H9 (cell line): ENCODE results near the gene PPP1R1B. TPM values are rescaled to one million over a fixed set of nuclear protein-coding genes. Genes with fewer than 3 reads are reported as not detected.

ENCODE experiments used
- DNase-seq: peaks from one replicate; pipeline ENCODE4 v3.0.0-alpha.2; 2017
- H2AFZ ChIP-seq: one replicate; pipeline ENCODE4 v1.6.1; 2013; ENCODE audit warnings: mild to moderate bottlenecking, low read length, control low read depth, moderate library complexity
- H2AK5ac ChIP-seq: 2 replicates; pipeline ENCODE4 v1.6.1; 2013; ENCODE audit warnings: low read length, control low read depth, mixed read lengths; ENCODE audit not compliant: insufficient read length
- H2BK120ac ChIP-seq: one replicate; pipeline ENCODE4 v1.6.1; 2013; ENCODE audit warnings: low read depth, mild to moderate bottlenecking, low read length, control low read depth, inconsistent platforms; ENCODE audit not compliant: poor library complexity, severe bottlenecking
- H2BK12ac ChIP-seq: 2 replicates; pipeline ENCODE4 v1.6.1; 2013; ENCODE audit warnings: low read length, control low read depth, mixed read lengths, low read depth; ENCODE audit not compliant: insufficient read length
- H2BK15ac ChIP-seq: 2 replicates; pipeline ENCODE4 v1.6.1; 2013; ENCODE audit warnings: low read depth, low read length, control low read depth
- H2BK20ac ChIP-seq: one replicate; pipeline ENCODE4 v1.6.1; 2013; ENCODE audit warnings: low read depth, mild to moderate bottlenecking, low read length, control low read depth, inconsistent platforms; ENCODE audit not compliant: poor library complexity, severe bottlenecking
- H2BK5ac ChIP-seq: 2 replicates; pipeline ENCODE4 v1.6.1; 2013; ENCODE audit warnings: low read length, control low read depth, mixed read lengths; ENCODE audit not compliant: insufficient read length
- H3K14ac ChIP-seq: 2 replicates; pipeline ENCODE4 v1.6.1; 2013; ENCODE audit warnings: low read length, control low read depth; ENCODE audit not compliant: insufficient read depth
- H3K18ac ChIP-seq: 2 replicates; pipeline ENCODE4 v1.6.1; 2013; ENCODE audit warnings: low read depth, mild to moderate bottlenecking, mixed read lengths, low read length, control low read depth; ENCODE audit not compliant: insufficient read length
- H3K23ac ChIP-seq: 2 replicates; pipeline ENCODE4 v1.6.1; 2013; ENCODE audit warnings: low read length, control low read depth, mixed read lengths, low read depth; ENCODE audit not compliant: insufficient read length
- H3K23me2 ChIP-seq: 2 replicates; pipeline ENCODE4 v1.6.1; 2013; ENCODE audit warnings: low read depth, mild to moderate bottlenecking, mixed read lengths, low read length, control low read depth; ENCODE audit not compliant: insufficient read length, poor library complexity, severe bottlenecking
- H3K27ac ChIP-seq: 2 replicates; pipeline ENCODE4 v1.5.1; 2013; ENCODE audit warnings: low read length, control low read depth, mixed read lengths, low read depth; ENCODE audit not compliant: insufficient read length
- H3K27me3 ChIP-seq: 2 replicates; pipeline ENCODE4 v1.6.1; 2013; ENCODE audit warnings: low read length, control low read depth, inconsistent platforms; ENCODE audit not compliant: insufficient read depth
- H3K4ac ChIP-seq: 2 replicates; pipeline ENCODE4 v1.6.1; 2013; ENCODE audit warnings: low read depth, mild to moderate bottlenecking, control low read depth, inconsistent platforms, low read length, moderate library complexity
- H3K4me1 ChIP-seq: 2 replicates; pipeline ENCODE4 v1.6.1; 2013; ENCODE audit warnings: low read length, control low read depth, inconsistent platforms; ENCODE audit not compliant: insufficient read depth
- H3K4me2 ChIP-seq: 2 replicates; pipeline ENCODE4 v1.6.1; 2013; ENCODE audit warnings: low read length, control low read depth, mixed read lengths; ENCODE audit not compliant: insufficient read length, insufficient read depth
- H3K56ac ChIP-seq: 2 replicates; pipeline ENCODE4 v1.6.1; 2013; ENCODE audit warnings: low read depth, mild to moderate bottlenecking, mixed read lengths, low read length, control low read depth; ENCODE audit not compliant: insufficient read length
- H3K79me1 ChIP-seq: 2 replicates; pipeline ENCODE4 v1.6.1; 2013; ENCODE audit warnings: low read depth, mild to moderate bottlenecking, moderate library complexity, low read length, control low read depth, inconsistent platforms; ENCODE audit not compliant: insufficient read depth, poor library complexity, severe bottlenecking
- H3K79me2 ChIP-seq: 2 replicates; pipeline ENCODE4 v1.6.1; 2013; ENCODE audit warnings: low read length, control low read depth, inconsistent platforms; ENCODE audit not compliant: insufficient read depth
- H3K9ac ChIP-seq: 2 replicates; pipeline ENCODE4 v1.6.1; 2013; ENCODE audit warnings: low read length, control low read depth, mixed read lengths; ENCODE audit not compliant: insufficient read length; ENCODE audit errors: extremely low read depth
- H3K9me3 ChIP-seq: one replicate; pipeline ENCODE4 v1.6.1; 2013; ENCODE audit warnings: low read depth, low read length, inconsistent platforms; ENCODE audit not compliant: control insufficient read depth
- H3T11ph ChIP-seq: one replicate; pipeline ENCODE4 v1.6.1; 2013; ENCODE audit warnings: mild to moderate bottlenecking, low read length, control low read depth, inconsistent platforms
- H4K20me1 ChIP-seq: one replicate; pipeline ENCODE4 v1.6.1; 2013; ENCODE audit not compliant: control insufficient read depth, insufficient read length, insufficient read depth
- H4K5ac ChIP-seq: 2 replicates; pipeline ENCODE4 v1.6.1; 2013; ENCODE audit warnings: low read depth, mild to moderate bottlenecking, mixed read lengths, low read length, control low read depth; ENCODE audit not compliant: insufficient read length
- H4K8ac ChIP-seq: replicated peaks from 2 replicates; pipeline ENCODE4 v1.6.1; 2013; ENCODE audit warnings: low read length, control low read depth, mixed read lengths, low read depth; ENCODE audit not compliant: insufficient read length
- H4K91ac ChIP-seq: 2 replicates; pipeline ENCODE4 v1.6.1; 2013; ENCODE audit warnings: low read depth, mild to moderate bottlenecking, moderate library complexity, mixed read lengths, low read length, control low read depth; ENCODE audit not compliant: insufficient read length
- H3K27ac Mint-ChIP-seq, 3 experiments: 2 replicates in 2 of 3; 3 replicates in 1 of 3; pipeline ENCODE4 v1.8.0; 2020 to 2021; ENCODE audit warnings: mixed read lengths in 3 of 3, mild to moderate bottlenecking in 1 of 3, moderate library complexity in 1 of 3
- H3K27me3 Mint-ChIP-seq: 2 replicates; pipeline ENCODE4 v1.8.0; 2021; ENCODE audit warnings: low read depth, mild to moderate bottlenecking, moderate library complexity, mixed read lengths
- H3K36me3 Mint-ChIP-seq, 3 experiments: 2 replicates in 2 of 3; 3 replicates in 1 of 3; pipeline ENCODE4 v1.8.0; 2020 to 2021; ENCODE audit warnings: low read depth in 3 of 3, mixed read lengths in 3 of 3; ENCODE audit not compliant: insufficient read depth in 1 of 3
- H3K4me1 Mint-ChIP-seq, 2 experiments: 2 replicates each; pipeline ENCODE4 v1.8.0; 2020; ENCODE audit warnings: mixed read lengths in 2 of 2
- H3K4me3 Mint-ChIP-seq, 2 experiments: 2 replicates in 1 of 2; 3 replicates in 1 of 2; pipeline ENCODE4 v1.8.0; 2020 to 2021; ENCODE audit warnings: mild to moderate bottlenecking in 2 of 2, mixed read lengths in 2 of 2, moderate library complexity in 1 of 2
- H3K9me3 Mint-ChIP-seq, 2 experiments: 2 replicates in 1 of 2; 3 replicates in 1 of 2; pipeline ENCODE4 v1.8.0; 2020; ENCODE audit warnings: mild to moderate bottlenecking in 2 of 2, mixed read lengths in 2 of 2, moderate library complexity in 1 of 2
- WGBS: extraction: QIAGEN DNeasy Blood & Tissue Kit; methylation state at CpG from one replicate; pipeline ENCODE4 v1.1.7; 2013; ENCODE audit warnings: missing lambda C conversion rate, low lambda C conversion rate, mixed read lengths; ENCODE audit not compliant: insufficient read length; ENCODE audit errors: extremely low coverage; 5-methylcytosine and 5-hydroxymethylcytosine counted together
- total RNA-seq: library from RNA; stranded (reverse); gene quantifications from 2 replicates; pipeline ENCODE4 v1.2.1, GENCODE V29; 2021
- TF ChIP-seq, protein P1 (sequence below): fragments of 200-600 bp; sonication (generic); conservative IDR thresholded peaks from 3 replicates; pipeline ENCODE4 v1.8.0; 2021; ENCODE audit warnings: antibody characterized with exemption, mild to moderate bottlenecking

The PPP1R1B gene
- total RNA-seq, 1 experiment from 2014 or later, result 15.5 TPM

DNA sequence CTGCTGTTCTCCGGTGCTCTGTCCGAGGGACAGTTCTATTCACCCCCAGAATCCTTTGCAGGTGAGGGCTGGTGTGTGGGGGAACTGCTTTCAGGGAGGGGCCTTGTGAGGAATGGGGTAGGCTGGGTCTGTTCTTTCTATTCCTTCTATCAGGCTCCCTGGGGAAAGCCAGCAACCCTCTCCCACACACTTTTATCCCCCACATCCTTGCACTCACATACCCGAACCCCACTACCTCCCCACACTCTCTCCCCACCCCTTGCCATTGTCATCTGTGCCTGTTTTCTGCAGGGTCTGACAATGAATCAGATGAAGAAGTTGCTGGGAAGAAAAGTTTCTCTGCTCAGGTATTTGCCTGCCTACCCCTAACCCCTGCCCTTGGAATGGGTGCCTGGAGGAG, 32.0 kb downstream of the PPP1R1B start:
- H2BK12ac ChIP-seq, result no peak overlapping the region
- H4K91ac ChIP-seq, result no peak overlapping the region
- H3K14ac ChIP-seq, result no peak overlapping the region
- no peak overlapping the region for H3T11ph ChIP-seq
- no peak overlapping the region for H2AFZ ChIP-seq
- H2AK5ac ChIP-seq, result no peak overlapping the region
- no peaks in the 10 kb centered on the region for H3K79me1 ChIP-seq
- H3K9me3 Mint-ChIP-seq, result no peaks in the 10 kb centered on the region
- no peak overlapping the region for H3K56ac ChIP-seq
- H2BK15ac ChIP-seq, result no peak overlapping the region
- H3K4me1 ChIP-seq, result no peaks in the 10 kb centered on the region; the same call in 1 of the 2 replicates
- H3K79me2 ChIP-seq, result no peaks in the 10 kb centered on the region
- no peak overlapping the region for H2BK20ac ChIP-seq
- TF ChIP-seq, protein P1, sequence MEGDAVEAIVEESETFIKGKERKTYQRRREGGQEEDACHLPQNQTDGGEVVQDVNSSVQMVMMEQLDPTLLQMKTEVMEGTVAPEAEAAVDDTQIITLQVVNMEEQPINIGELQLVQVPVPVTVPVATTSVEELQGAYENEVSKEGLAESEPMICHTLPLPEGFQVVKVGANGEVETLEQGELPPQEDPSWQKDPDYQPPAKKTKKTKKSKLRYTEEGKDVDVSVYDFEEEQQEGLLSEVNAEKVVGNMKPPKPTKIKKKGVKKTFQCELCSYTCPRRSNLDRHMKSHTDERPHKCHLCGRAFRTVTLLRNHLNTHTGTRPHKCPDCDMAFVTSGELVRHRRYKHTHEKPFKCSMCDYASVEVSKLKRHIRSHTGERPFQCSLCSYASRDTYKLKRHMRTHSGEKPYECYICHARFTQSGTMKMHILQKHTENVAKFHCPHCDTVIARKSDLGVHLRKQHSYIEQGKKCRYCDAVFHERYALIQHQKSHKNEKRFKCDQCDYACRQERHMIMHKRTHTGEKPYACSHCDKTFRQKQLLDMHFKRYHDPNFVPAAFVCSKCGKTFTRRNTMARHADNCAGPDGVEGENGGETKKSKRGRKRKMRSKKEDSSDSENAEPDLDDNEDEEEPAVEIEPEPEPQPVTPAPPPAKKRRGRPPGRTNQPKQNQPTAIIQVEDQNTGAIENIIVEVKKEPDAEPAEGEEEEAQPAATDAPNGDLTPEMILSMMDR, result no peak
- no peak overlapping the region for H3K23ac ChIP-seq
- no peak overlapping the region for H2BK120ac ChIP-seq
- no peaks in the 10 kb centered on the region for H4K20me1 ChIP-seq
- H3K4me1 Mint-ChIP-seq, result peaks cover 3 to 42% of the 10 kb centered on the region in 2 experiments
- no peak for DNase-seq
- H3K27me3 ChIP-seq, result no peaks in the 10 kb centered on the region
- H3K23me2 ChIP-seq, result no peaks in the 10 kb centered on the region
- H3K9ac ChIP-seq, result no peak overlapping the region
- WGBS, result 100% methylated on average over 1 of the region's 3 CpGs
- H4K5ac ChIP-seq, result no peak overlapping the region
- no peak overlapping the region for H3K4ac ChIP-seq
- no peak overlapping the region for H2BK5ac ChIP-seq
- H3K36me3 Mint-ChIP-seq, result peaks cover 6 to 40% (median 11%) of the 10 kb centered on the region in 3 experiments; a peak in 6 of 7 replicates
- no peaks in the 10 kb centered on the region for H3K27me3 Mint-ChIP-seq
- no peak overlapping the region for H3K18ac ChIP-seq
- no peak overlapping the region for H3K4me2 ChIP-seq
- no peak overlapping the region for H3K4me3 Mint-ChIP-seq
- H4K8ac ChIP-seq, result no peak overlapping the region
- H3K27ac ChIP-seq, result no peak overlapping the region
- H3K9me3 ChIP-seq, result no peaks in the 10 kb centered on the region
- H3K27ac Mint-ChIP-seq, result no peak overlapping the region
